Activated T-helper 1 cell treated with Interleukin-2 at 50 U/mL for 16 hours (primary cell): Measurements from ENCODE around the gene TMEM42.

Experiments used
- DNase-seq: peaks from one replicate; pipeline ENCODE4 v3.0.0-alpha.2; 2020; ENCODE audit warnings: low read depth

Gene TMEM42

GRCh38 chr3:44913868-44914468, 52.3 kb downstream of the TMEM42 start:
- peak; percentile 48 for DNase-seq

- DNase-seq: no peak
Measured at GRCh38 chr3:44914936-44915335, 53.2 kb downstream of the TMEM42 start.
